Measurements from ENCODE around the gene WDR75.
"Not testable (repeated sequence)": the region's sequence is repeated elsewhere in the genome, so short reads cannot be mapped to it uniquely, and the experiment has no call there.

The WDR75 gene

DNA sequence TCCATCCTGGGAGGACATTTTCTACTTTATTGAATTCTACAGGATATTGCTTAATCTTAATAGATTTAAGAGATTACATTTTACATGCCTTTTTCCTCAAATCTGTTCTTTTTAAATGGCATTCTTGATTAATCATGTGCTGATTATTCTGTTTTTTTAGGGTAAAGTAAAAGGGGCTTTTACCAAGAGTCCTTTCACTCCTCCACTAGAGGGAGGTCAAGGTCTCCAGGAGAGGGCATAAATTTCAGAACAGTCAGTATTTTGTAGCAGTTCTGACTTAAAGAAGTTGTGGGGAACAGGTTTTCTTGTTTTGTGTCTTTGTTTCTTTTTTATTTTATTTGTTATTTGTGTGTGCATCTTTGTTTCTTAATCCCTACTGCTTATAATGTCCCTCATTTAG, 25.4 kb downstream of the WDR75 start:
- TF ChIP-seq POLR2A (IDR thresholded peaks at IDR 0.05; ENCODE audit: low read depth, low read length), result no peak
- TF ChIP-seq TAF1 (IDR thresholded peaks at IDR 0.05; ENCODE audit: low read depth, low read length), result no peak
- no peak for FAIRE-seq
- DNase-seq (ENCODE audit: insufficient read length, low spot score), result no peak

DNA sequence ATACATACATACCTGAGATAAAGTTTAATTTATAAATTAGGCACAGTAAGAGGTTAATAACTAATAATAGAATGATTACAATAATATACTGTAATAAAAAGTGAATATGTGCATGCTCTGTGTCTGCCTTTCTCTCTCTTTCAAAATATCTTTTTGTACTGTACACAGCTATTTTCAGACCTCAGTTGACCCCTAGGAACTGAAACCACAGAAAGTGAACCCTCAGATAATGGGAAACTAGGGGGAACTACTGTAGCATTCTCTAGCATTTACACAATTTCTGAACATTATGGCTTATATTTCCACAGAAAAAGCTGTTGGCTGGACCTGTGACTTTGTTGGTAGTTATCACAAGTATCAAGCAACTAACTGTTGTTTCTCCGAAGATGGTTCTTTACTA, 25.9 kb downstream of the WDR75 start:
- DNase-seq (ENCODE audit: insufficient read length, low spot score) (no peak), FAIRE-seq (no peak)
- TF ChIP-seq SPI1 (IDR thresholded peaks at IDR 0.05; ENCODE audit: low read depth, low read length) (no peak), POLR2A (IDR thresholded peaks at IDR 0.05; ENCODE audit: low read depth, low read length) (no peak)

DNA sequence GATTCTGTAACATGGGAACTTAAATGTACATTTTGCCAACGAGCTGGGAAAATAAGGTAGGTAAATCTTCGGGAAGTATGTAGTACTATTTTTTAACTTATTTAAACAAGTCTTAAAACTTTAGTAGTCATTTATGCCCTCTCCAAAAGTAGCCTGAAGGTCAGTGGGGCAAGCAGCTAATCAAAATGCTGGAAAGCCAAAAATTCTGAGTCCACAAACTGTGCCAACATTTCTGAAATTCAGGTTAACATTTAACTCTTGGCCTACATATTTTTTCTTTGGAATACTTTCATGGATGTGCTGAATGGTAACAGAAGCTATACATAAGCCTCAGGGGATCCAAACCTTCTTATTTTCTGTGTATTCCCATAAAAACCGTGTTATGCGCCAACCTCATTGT, 26.3 kb downstream of the WDR75 start:
- FAIRE-seq, result no peak
- DNase-seq (ENCODE audit: insufficient read length, low spot score), result no peak
- TF ChIP-seq PAX5 (IDR thresholded peaks at IDR 0.05; ENCODE audit: insufficient read depth, low read length, severe bottlenecking) (no peak), SPI1 (IDR thresholded peaks at IDR 0.05; ENCODE audit: low read depth, low read length) (no peak), POLR2AphosphoS5 (IDR thresholded peaks at IDR 0.05; ENCODE audit: low read depth, low read length) (no peak), TAF1 (IDR thresholded peaks at IDR 0.05; ENCODE audit: low read depth, low read length) (no peak), POLR2A (IDR thresholded peaks at IDR 0.05; ENCODE audit: low read depth, low read length) (no peak), POU2F2 (IDR thresholded peaks at IDR 0.05; ENCODE audit: low read depth, low read length) (no peak)

DNA sequence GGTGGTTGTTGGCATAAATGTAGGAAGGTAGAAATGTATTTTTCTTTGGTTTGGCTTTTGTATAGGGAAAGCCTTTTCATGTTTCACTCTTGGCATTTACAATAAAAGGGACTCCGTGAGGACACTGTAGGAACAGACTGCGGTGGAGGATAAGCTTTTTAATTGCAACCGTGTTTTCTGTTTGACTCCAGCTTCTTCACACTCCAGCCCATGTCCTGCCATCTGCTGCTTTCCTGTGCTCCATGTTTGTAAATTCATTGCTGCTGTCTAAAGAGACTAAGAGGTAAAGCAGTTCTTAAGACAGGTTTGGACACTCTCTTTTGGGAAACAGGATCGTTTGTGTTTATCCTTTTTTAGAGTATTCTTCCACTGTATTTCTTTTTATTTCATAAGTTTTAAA, 33.3 kb downstream of the WDR75 start:
- no peak for TF ChIP-seq TAF1 (IDR thresholded peaks at IDR 0.05; ENCODE audit: low read depth, low read length)
- no peak for TF ChIP-seq POLR2AphosphoS5 (IDR thresholded peaks at IDR 0.05; ENCODE audit: low read depth, low read length)
- TF ChIP-seq POLR2A (IDR thresholded peaks at IDR 0.05; ENCODE audit: low read depth, low read length), result no peak
- no peak for TF ChIP-seq SPI1 (IDR thresholded peaks at IDR 0.05; ENCODE audit: low read depth, low read length)
- TF ChIP-seq PAX5 (IDR thresholded peaks at IDR 0.05; ENCODE audit: insufficient read depth, low read length, severe bottlenecking), result no peak
- no peak for TF ChIP-seq POU2F2 (IDR thresholded peaks at IDR 0.05; ENCODE audit: low read depth, low read length)
- FAIRE-seq, result no peak
- no peak for DNase-seq (ENCODE audit: insufficient read length, low spot score)

DNA sequence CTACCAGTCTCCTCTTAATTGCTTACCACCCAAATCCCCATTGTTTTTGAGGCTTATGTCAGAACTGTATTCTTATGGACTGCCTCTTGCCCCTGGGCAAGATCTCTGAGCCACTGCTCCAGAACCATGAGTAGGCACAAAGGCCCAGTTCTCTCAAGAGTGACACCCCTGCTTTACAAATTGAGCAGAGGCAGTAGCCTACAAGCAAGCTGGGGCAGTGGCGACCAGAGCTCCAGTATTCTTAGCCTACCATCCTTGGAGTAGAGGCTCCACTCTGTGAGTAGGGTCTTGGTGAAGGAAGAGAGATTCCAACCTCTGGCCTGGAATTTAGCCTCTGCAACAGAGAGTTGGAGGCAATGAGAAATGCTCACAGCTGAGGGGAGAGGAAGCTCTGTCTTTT, 36.5 kb downstream of the WDR75 start:
- FAIRE-seq, result no peak
- no peak for DNase-seq (ENCODE audit: insufficient read length, low spot score)
- TF ChIP-seq TAF1 (IDR thresholded peaks at IDR 0.05; ENCODE audit: low read depth, low read length) (no peak), POLR2A (IDR thresholded peaks at IDR 0.05; ENCODE audit: low read depth, low read length) (no peak), PAX5 (IDR thresholded peaks at IDR 0.05; ENCODE audit: insufficient read depth, low read length, severe bottlenecking) (no peak), POLR2AphosphoS5 (IDR thresholded peaks at IDR 0.05; ENCODE audit: low read depth, low read length) (no peak; the same call in 1 of the 2 replicates), SPI1 (IDR thresholded peaks at IDR 0.05; ENCODE audit: low read depth, low read length) (no peak), POU2F2 (IDR thresholded peaks at IDR 0.05; ENCODE audit: low read depth, low read length) (no peak)

DNA sequence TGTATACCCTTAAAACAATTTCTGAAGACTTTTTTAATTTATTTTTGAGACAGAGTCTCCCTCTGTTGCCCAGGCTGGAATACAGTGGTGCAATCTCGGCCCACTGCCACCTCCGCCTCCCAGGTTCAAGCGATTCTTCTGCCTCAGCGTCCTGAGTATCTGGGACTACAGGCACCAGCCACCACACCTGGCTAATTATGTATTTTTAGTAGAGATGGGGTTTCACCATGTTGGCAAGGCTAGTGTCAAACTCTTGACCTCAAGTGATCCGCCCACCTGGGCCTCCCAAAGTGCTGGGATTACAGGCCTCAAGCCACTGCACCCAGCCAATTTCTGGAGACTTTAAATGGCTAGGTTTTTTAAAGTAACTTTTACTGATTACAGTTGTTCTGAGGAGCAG, 37.0 kb downstream of the WDR75 start:
- not testable (repeated sequence) for FAIRE-seq; DNase-seq (ENCODE audit: insufficient read length, low spot score)

DNA sequence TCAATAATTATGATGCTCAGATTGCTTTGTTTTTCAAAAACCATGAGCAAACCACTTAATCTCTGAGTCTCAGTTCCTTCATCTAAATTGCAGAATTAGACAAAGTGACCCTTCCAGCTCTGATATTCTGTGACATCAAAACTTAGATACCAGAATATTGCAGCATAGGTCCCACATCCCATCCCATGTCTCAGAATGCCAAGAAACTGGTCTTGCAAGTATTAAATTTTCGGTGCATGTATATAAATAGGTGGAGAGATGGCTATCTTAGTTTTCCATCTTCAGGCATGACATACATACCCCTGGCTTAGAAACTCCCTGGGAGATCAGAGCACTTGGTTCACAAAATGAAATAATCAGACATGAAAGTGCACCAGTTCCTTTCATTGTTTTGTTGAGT, 39.8 kb downstream of the WDR75 start:
- TF ChIP-seq TAF1 (IDR thresholded peaks at IDR 0.05; ENCODE audit: low read depth, low read length) (no peak), POLR2A (IDR thresholded peaks at IDR 0.05; ENCODE audit: low read depth, low read length) (no peak), POU2F2 (IDR thresholded peaks at IDR 0.05; ENCODE audit: low read depth, low read length) (no peak), SPI1 (IDR thresholded peaks at IDR 0.05; ENCODE audit: low read depth, low read length) (0 out of 2 replicates have a peak, but pooled peaks have one; percentile 6), PAX5 (IDR thresholded peaks at IDR 0.05; ENCODE audit: insufficient read depth, low read length, severe bottlenecking) (no peak)
- FAIRE-seq (no peak), DNase-seq (ENCODE audit: insufficient read length, low spot score) (no peak)

DNA sequence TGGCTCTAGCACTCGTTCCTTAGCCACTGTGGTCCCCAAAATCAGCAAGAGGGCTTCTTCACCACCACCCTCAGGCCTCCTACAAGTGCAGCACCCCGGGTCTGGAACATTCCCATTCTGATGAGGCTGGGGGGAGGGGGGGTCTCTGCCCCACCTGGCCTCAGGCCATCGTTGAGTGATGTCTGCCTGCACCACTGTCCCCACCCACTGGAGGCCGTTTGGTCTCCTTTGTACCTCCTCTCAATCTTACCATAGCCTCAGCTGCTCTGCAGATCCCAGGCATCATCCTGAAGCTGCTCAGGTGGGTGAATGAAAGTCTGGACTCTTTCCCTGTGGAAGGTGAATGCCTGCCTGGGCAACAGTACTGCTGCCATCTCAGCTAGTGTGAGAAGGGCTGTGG, 42.3 kb downstream of the WDR75 start:
- FAIRE-seq, result no peak
- DNase-seq (ENCODE audit: insufficient read length, low spot score), result no peak
- TF ChIP-seq TAF1 (IDR thresholded peaks at IDR 0.05; ENCODE audit: low read depth, low read length), result no peak
- no peak for TF ChIP-seq SPI1 (IDR thresholded peaks at IDR 0.05; ENCODE audit: low read depth, low read length)
- TF ChIP-seq POU2F2 (IDR thresholded peaks at IDR 0.05; ENCODE audit: low read depth, low read length), result no peak
- no peak for TF ChIP-seq PAX5 (IDR thresholded peaks at IDR 0.05; ENCODE audit: insufficient read depth, low read length, severe bottlenecking)
- no peak for TF ChIP-seq POLR2AphosphoS5 (IDR thresholded peaks at IDR 0.05; ENCODE audit: low read depth, low read length)
- no peak for TF ChIP-seq POLR2A (IDR thresholded peaks at IDR 0.05; ENCODE audit: low read depth, low read length)

DNA sequence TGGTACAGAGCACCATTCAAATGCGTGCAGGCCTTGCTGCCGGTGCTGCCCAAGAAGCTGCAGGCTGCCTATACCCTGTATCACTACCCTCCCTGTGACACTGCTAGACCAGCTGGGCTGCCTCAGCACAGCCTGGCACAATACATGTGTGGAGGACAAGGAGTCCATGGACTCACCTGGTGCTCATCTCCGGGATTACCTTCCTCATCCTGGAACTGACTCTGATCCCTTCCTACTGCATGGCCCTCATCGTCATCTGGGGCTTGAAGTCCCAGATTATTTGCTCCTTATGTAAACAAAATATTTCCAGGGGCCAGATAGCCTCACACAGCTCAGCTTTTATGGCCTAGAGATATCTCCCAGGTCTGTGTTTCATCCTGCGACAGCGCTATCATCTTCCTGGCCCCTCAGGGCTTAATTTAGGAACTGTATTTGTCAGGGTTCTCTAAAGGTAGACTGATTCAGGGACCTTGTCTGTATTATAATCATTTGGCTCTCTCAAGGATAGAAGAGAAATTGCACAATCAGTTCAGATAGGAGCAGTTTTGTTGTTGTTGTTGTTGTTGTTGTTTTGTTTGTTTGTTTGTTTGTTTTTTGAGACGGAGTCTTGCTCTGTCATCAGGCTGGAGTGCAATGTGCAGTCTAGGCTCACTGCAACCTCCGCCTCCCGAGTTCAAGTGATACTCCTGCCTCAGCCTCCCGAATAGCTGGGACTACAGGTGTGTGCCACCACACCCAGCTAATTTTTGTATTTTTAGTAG, 42.9 kb downstream of the WDR75 start:
- DNase-seq (ENCODE audit: insufficient read length, low spot score) (no peak), FAIRE-seq (no peak)
- TF ChIP-seq POLR2A (IDR thresholded peaks at IDR 0.05; ENCODE audit: low read depth, low read length), result no peak
- TF ChIP-seq POU2F2 (IDR thresholded peaks at IDR 0.05; ENCODE audit: low read depth, low read length), result no peak
- no peak for TF ChIP-seq TAF1 (IDR thresholded peaks at IDR 0.05; ENCODE audit: low read depth, low read length)
- TF ChIP-seq SPI1 (IDR thresholded peaks at IDR 0.05; ENCODE audit: low read depth, low read length), result no peak

DNA sequence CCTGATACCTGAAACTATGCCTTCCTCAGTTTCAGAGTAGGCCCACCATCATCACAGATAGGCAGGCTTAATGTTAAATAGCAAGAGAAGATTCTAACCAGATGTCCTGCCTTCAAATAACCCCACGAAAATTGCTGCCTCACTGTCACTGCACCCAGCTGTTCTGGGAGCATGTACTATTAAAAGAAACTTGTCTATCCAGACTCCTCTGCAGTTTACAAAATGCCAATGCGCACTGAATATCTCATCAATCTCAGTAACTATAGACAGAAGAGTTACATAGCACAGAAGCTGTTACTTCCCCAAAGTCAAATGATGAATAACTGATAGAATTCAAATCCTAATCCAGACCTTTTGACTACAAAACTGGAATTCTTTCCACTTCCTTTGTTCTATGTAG, 43.9 kb downstream of the WDR75 start:
- DNase-seq (ENCODE audit: insufficient read length, low spot score) (no peak), FAIRE-seq (no peak)
- TF ChIP-seq POLR2A (IDR thresholded peaks at IDR 0.05; ENCODE audit: low read depth, low read length), result no peak
- no peak for TF ChIP-seq PAX5 (IDR thresholded peaks at IDR 0.05; ENCODE audit: insufficient read depth, low read length, severe bottlenecking)

DNA sequence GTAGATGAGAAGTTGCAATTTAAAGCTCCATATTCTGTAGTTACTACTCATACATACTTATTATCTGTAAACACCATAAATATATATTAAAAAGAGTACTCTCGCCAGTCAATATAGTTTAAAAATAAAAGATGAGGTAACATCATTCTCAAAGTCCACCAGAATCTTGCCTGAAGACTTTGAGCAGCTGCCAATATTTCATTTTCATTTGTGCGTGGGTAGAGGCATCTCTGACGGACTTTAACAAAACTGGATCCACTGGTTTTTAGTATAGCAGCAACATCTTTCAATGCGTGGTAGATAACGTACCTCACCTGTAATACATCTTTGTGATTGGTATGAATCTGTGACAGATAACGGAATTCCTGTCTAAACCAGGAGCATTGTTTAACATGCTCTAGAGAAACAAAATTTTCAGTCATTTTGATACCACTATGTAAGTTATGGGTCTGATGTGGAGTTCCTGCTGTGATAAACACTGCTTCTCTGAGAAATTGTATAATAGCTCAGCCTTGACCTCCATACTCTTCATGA, 45.0 kb downstream of the WDR75 start:
- no peak for FAIRE-seq
- no peak for DNase-seq (ENCODE audit: insufficient read length, low spot score)
- TF ChIP-seq POU2F2 (IDR thresholded peaks at IDR 0.05; ENCODE audit: low read depth, low read length) (no peak), POLR2A (IDR thresholded peaks at IDR 0.05; ENCODE audit: low read depth, low read length) (no peak), POLR2AphosphoS5 (IDR thresholded peaks at IDR 0.05; ENCODE audit: low read depth, low read length) (no peak), PAX5 (IDR thresholded peaks at IDR 0.05; ENCODE audit: insufficient read depth, low read length, severe bottlenecking) (no peak), SPI1 (IDR thresholded peaks at IDR 0.05; ENCODE audit: low read depth, low read length) (no peak), TAF1 (IDR thresholded peaks at IDR 0.05; ENCODE audit: low read depth, low read length) (no peak)
